Jurkat, Clone E6-1 (cell line): ENCODE data around the gene PGAP3.
A peak's percentile ranks its signal among the peaks of the same experiment; 100 is the strongest.
"Not testable (repeated sequence)": the region's sequence is repeated elsewhere in the genome, so short reads cannot be mapped to it uniquely, and the experiment has no call there.

ENCODE experiments used
- DNase-seq: peaks from one replicate; pipeline ENCODE4 v3.0.0-alpha.2; 2011; ENCODE audit warnings: low read depth, low spot score
- H3K4me3 ChIP-seq: 2 replicates; pipeline ENCODE4 v1.5.1; 2011; ENCODE audit warnings: mild to moderate bottlenecking, low read length, control low read depth, moderate library complexity

PGAP3 gene

DNA sequence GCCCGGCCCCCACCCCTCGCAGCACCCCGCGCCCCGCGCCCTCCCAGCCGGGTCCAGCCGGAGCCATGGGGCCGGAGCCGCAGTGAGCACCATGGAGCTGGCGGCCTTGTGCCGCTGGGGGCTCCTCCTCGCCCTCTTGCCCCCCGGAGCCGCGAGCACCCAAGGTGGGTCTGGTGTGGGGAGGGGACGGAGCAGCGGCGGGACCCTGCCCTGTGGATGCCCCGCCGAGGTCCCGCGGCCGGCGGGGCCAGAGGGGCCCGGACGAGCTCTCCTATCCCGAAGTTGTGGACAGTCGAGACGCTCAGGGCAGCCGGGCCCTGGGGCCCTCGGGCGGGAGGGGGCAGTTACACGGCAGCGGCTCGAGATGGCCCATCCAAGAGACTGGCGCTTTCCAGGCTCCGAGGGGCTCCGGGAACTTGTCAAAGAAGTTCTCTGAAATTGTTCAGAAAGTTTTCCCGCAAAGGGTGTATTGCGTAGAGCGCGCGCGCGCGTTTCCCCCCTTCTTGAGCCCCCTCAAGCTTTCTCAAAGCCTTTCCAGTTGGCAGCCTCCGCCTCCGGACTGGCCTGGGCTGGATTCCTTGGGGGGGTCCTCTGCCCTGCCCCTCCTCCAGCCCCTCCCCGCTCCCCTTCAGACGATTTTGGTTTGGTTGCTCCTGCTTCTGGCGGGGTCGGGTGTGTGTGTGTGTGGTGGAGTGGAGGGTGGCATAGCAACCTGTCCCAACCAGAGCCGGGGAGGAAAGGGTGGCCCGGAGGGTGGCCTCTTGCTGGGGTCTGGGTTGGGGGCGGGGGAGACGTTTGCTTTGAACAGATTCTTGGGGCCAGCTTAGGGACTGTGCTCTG is 12.5 kb upstream of the PGAP3 start:
- no peak for DNase-seq
- H3K4me3 ChIP-seq, result no peak overlapping the region

GRCh38 chr17:39699818-39700147 is 11.9 kb upstream of the PGAP3 start, which contains the start of gene ERBB2:
ERBB2 (plus strand) TSS chr17:39700064; CDS start chr17:39700239, 175 bp downstream.
- no peak within 1 kb of the TSS for H3K4me3 ChIP-seq
- no peak for DNase-seq

GRCh38 chr17:39699157-39699817 is 11.4 kb upstream of the PGAP3 start:
- H3K4me3 ChIP-seq, DNase-seq: not testable (repeated sequence)

DNA sequence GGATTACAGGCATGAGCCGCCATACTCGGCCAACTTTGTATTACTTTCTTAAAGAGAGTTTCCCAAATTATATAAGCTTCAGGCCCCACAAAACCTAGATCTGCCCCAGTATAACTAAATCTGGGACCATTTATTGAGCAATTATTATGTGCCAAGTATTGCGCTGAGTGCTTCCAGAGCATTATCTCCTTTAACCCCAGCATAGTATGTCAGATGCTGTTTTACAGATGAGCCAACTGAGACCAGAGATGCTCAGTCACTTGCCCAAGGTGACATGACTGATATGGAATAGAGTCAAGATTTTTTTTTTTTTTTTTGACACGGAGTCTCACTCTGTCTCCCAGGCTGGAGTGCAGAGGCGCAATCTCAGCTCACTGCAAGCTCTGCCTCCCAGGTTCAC is 10.1 kb upstream of the PGAP3 start:
- DNase-seq, result no peak
- H3K4me3 ChIP-seq, result no peak overlapping the region

- H3K4me3 ChIP-seq, result no peak overlapping the region
- no peak for DNase-seq
Measured at GRCh38 chr17:39696731-39697130, 8.9 kb upstream of the PGAP3 start.

GRCh38 chr17:39695089-39695474 is 7.2 kb upstream of the PGAP3 start:
- no peak for DNase-seq
- no peak overlapping the region for H3K4me3 ChIP-seq

GRCh38 chr17:39694593-39694992 is 6.7 kb upstream of the PGAP3 start:
- DNase-seq, result no peak
- no peak overlapping the region for H3K4me3 ChIP-seq

- peak overlapping the region; percentile 69 for H3K4me3 ChIP-seq
Measured at GRCh38 chr17:39688945-39689344, 1.1 kb upstream of the PGAP3 start.

GRCh38 chr17:39688475-39688835 is 598 bp upstream of the PGAP3 start:
- H3K4me3 ChIP-seq, result peak overlapping the region; percentile 69
- no peak for DNase-seq

More at GRCh38 chr17:39688945-39689344, 1.1 kb upstream of the PGAP3 start:
- DNase-seq, result no peak

- peak overlapping the region; percentile 69 for H3K4me3 ChIP-seq
- no peak for DNase-seq
Measured at GRCh38 chr17:39687101-39687545, 734 bp downstream of the PGAP3 start.

DNA sequence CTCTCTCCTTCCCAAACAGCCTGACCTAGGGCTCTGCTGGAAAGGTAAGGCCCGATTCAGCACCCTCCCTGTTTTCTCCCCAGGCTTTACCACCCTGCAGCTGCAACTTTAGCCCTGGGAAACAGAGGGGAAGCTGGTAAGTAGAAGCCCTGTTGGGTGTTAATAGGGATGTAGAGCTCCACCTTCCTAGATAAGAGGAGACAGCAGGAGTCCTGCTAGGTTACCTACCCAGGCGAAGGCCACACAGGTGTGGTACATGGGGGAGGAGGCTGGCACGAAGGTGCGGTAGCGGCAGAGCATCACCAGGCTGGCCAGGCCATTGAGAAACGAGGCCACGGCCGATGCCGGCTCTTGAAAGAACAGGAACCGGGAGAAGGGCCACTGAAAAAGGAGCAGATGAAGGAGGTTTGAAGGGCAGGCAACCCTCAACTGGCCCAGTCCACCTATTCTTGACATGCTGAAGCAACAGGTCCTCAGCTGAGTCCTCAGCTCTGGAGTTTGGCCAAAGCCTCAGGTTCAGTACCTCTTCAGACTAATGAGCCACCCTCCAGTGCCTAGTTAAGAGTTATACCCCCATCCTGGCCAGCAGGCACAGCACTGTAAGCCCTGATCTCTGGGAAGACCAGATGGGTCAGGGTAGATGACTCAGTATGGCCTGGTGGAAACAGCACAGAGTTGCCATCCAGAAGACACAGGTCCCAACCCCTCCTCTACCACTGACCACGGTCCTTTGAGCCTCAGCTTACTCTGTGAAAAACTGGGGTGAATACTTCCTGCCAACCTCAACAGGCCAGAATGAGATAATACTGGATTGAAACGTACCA is 3.3 kb downstream of the PGAP3 start:
- no peak for DNase-seq
- no peak overlapping the region for H3K4me3 ChIP-seq

DNA sequence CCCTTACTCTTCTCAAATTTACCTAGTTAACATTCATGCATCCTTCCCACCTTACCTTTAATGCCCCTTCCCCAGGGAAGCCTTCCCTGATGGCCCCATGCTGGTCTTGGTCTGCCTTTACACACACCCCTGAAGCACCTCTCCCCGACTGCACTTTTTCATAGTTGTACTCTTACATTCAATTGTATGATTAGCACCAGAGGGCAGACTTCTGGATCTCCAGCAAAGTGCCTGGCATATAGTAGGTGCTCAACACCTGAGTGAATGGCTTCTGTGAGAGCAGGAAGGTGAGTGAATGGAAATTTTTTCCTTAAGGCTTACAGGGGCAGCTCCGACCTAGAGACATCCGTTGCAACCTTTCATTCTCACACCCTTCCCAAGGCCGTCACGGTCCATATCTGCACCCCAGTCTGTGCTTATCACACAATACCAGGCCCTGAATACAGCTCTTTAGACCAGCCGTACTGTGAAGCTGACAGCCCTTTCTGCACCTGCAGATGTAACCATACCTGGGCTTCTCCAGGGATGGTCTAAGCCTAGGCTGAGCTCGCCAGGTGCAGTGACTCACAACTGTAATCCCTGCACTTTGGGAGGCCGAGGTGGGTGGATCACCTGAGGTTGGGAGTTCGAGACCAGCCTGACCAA is 4.4 kb downstream of the PGAP3 start:
- no peak overlapping the region for H3K4me3 ChIP-seq
- DNase-seq, result no peak

DNA sequence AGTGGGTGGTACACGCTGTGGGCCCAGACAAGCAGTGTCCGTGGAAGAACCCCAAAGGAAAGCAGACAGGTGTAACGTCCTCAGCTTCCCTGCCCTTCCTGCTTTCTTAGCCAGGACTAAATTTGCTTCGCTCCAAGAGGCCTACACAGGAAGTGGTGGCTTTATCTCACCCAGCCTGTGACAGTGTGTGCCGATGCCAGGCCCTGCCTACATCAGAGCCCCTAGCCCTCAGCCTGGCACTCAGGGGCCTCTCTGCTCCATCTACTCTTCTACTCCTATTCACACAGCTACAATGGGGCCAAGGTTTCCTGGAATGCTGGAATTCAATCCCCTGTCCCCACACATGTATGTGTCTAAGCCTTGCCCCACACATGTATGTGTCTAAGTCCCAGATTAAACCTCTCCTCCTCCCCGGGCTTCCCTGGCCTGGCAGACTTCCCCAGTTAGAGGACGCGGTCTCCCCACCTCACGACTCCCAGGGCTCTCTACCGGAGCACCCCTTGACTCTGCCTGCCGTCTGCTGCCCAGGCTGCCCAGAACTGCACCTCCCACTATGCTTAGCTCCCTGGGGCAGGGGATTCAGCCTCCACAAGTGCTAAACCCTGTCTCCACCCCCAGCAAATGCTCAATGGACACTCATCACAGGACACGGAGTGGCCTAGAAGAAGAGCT is 8.2 kb downstream of the PGAP3 start:
- H3K4me3 ChIP-seq, result peak overlapping the region; percentile 18
- DNase-seq, result peak; percentile 87

GRCh38 chr17:39678340-39679116 is 9.3 kb downstream of the PGAP3 start:
- no peak for DNase-seq
- no peak overlapping the region for H3K4me3 ChIP-seq

- no peak for DNase-seq
- no peak overlapping the region for H3K4me3 ChIP-seq
Measured at GRCh38 chr17:39677542-39678339, 10.1 kb downstream of the PGAP3 start.

GRCh38 chr17:39677072-39677471 is 10.8 kb downstream of the PGAP3 start:
- H3K4me3 ChIP-seq, result no peak overlapping the region
- no peak for DNase-seq

GRCh38 chr17:39676198-39676819 is 11.5 kb downstream of the PGAP3 start:
- DNase-seq, result peak; percentile 80
- H3K4me3 ChIP-seq, result no peak overlapping the region
